Activated T-helper 1 cell treated with Interleukin-2 at 50 U/mL for 16 hours (primary cell): ENCODE data around the gene ECSCR.
A peak's percentile ranks its signal among the peaks of the same experiment; 100 is the strongest.
"Not testable (repeated sequence)": the region's sequence is repeated elsewhere in the genome, so short reads cannot be mapped to it uniquely, and the experiment has no call there.

Experiments
- DNase-seq: peaks from one replicate; pipeline ENCODE4 v3.0.0-alpha.2; 2020; ENCODE audit warnings: low read depth

ECSCR gene

DNA sequence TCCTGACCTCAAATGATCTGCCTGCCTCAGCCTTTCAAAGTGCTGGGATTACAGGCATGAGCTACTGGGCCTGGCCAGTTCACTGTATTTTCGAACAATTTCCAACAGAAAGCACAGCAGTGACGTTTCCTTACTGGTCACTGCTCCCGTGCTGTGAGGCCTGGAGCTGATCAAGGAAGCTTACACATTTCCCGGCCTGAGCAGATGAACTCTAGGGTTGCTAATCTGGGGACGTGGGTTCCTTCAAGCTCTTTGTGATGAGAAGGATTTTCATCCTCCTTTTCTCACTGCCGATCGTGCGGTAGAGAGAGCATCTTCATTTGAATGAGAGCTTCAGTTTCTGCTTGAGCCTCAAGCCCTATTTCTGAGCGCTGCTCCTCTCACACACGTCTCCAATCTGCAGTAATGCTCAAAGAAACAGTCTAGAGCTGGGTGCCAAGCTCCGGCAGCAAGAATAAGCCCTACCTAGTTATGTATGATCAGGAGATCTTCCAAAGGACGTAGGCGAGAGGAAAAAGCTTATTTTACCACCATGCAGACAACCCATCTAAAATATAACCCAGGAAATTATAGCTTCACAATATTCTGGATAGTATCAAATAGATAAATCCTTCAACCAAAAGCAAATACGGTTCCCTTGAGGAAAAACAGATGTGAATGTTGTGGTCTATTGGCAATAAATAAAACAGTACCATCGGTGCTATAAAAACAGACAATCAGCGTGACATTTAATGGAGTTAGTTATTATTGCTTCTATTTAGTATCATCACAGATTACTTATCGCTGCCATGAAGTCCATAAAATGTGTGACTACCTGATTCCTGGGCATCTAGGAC is 51.3 kb downstream of the ECSCR start:
- DNase-seq: no peak

DNA sequence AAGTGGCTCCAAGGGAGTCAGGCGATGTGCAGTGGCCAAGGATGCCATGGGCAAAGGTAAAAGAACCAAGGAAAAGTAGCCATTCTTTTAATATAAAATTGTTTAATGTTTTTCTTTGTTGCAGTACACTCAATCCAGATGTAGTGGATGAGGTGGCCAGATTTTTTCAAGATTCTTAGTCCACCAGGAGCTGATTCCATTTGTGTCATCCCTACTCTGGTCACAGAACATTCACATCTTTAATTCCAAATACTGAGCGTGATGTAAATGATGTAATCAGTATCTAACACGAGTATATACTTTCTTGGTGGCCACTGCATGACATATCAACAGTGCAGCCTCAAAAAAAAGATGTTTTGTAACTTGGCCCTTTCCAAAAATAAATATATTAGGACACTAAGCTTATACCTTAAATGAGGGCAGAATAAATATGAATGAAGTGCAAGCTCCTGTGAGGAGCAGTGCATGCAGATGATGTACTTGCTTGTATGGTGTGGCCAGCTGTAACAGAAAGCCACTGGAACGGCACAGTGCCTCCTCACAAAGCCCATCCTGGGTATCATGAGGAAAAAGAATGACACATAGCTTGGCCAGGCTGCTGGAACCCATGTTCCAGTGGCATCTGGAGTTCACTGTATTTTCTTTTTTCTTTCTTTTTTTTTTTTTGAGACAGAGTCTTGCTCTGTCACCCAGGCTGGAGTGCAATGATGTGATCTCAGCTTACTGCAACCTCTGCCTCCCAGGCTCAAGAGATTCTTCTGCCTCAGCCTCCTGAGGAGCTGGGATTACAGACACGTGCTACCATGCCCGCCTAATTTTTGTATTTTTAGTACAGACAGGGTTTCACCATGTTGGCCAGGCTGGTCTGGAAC is 52.2 kb downstream of the ECSCR start:
- DNase-seq: no peak

- DNase-seq: not testable (repeated sequence)
These were observed 53.4 kb downstream of the ECSCR start for GRCh38 chr5:139409116-139409515.

DNA sequence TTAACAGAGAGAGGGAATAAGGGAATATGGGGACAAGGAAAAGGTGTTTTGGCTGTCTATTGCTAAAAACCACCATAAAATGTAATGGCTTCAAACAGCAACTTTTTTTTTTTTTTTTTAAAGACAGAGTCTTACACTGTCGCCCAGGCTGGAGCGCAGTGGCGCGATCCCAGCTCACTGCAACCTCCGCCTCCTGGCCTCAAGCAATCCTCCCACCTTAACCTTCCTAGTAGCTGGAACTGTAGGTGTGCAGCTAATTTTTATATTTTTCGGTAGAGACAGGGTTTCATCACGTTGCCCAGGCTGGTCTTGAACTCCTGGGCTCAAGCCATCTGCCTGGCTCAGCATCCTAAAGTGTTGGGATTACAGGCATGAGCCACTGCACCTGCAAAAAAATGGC is 54.4 kb downstream of the ECSCR start:
- DNase-seq: no peak

- DNase-seq: no peak
These were observed 55.0 kb downstream of the ECSCR start for GRCh38 chr5:139407517-139407916.

DNA sequence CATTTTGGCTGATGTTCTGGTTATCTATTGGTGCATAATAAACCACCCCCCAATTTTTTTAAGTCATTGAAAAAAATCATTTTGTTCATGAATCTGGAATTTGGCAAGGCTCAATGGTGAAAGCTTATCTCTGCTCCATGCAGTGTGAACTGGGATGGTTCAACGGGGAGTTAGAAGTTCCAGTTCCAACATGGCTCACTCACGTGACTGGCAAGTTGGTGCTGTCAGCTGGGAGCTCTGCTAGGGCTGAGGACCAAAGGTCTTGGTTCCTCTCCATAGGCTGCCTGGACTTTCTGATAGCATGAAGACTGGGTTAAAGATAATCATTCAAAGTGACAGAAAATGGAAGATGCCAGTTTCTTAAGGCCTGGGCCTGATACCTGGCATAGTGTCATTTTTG is 55.6 kb downstream of the ECSCR start:
- no peak for DNase-seq

GRCh38 chr5:139404484-139404840 is 58.1 kb downstream of the ECSCR start:
- no peak for DNase-seq

DNA sequence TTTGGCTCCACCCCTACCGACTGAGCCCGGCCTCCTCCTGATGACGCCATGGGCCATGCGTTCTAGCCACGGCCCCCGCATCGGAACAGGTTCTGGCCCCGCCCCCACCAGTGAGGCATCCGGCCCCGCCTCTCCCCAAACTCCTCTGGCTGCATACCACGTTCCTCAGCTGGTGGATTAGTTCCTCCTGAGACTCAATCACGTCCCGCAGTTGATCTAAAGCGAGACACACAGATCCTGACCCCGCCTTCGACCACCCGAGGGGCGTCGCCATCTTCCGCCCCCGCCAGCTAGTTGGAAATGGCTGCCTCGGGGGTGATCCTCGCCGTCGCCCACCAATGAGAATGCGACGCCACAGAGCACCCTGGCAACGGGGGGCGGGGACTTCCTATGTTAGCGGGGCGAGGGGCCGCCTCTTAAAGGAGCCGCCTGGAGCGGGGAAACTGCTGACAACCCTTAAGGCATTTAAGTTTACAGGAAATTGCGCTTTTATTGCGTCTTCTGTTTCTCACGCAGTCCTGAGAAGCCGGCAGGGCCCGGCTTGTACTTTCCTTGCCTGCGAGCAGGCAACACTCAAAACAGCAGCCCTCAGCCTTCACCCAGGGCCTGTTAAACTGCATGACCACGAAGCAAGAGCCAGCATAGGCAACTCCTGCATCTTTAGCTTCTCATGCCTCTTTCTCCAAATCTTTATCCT is 58.6 kb downstream of the ECSCR start, which contains the start of gene SPATA24:
TSS of gene SPATA24 (minus strand) at position 303 of the 697 bp plus-strand sequence. CDS start at position 274, 29 bp downstream.
- peak; percentile 96 for DNase-seq

DNA sequence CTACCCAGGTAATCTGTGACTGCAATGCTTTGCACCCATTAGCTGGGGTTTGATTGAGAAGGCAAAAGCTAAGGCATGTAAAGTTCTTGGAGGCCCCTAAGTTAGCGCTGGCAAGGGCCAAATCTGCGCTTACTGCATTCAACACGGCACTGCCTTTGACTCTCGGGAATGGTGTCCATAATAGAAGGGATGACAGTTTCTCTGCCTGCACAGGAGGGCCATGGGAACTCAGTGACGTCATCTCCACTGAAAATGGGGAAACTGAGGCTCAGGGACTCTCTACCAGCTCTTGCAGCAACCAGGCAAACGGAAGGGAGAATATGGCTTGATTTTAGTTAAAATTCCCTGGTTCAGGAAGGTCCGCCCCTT is 59.1 kb downstream of the ECSCR start:
- no peak for DNase-seq

DNA sequence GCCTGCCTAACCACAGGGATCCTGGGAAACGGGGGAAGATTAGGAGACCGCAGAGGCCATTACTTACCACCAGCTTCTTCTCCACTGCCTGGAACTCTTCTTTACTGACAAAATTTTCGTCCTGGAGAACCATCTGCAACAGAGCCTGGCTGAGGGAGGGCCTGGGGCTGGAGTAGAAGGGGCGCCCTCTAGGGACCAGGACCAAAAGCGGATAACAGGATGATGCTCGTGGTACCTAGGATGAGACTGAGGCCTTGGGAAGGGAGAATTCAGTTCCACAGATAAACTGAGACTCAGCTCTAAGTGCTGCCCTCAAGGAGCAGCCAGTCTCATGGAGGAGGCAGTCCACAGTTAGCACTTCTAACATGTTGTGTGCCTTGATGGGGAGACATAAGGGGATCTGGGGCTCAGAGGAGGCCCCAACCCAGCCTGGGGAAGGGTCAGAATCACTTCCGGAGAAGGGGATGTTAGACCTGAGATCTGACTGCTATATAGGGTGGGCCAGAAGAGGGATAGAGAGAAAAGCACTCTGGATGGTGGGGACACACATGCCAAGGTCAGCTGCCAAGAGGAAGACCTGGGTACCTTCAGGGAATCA is 59.9 kb downstream of the ECSCR start:
- DNase-seq: no peak

- no peak for DNase-seq
These were observed 61.0 kb downstream of the ECSCR start for GRCh38 chr5:139401546-139401945.

- DNase-seq: no peak
These were observed 62.9 kb downstream of the ECSCR start for GRCh38 chr5:139399501-139400121.
